GM23338 (cell line): ENCODE data around the gene TNFSF4. TPM values are rescaled to one million over a fixed set of nuclear protein-coding genes. Genes with fewer than 3 reads are reported as not detected.

Experiments
- ATAC-seq: fragments of 200-7000 bp; cut with Tn5 transposase; 3 replicates; pipeline ENCODE4 v1.9.1; 2020
- DNase-seq: peaks from one replicate; pipeline ENCODE4 v3.0.0-alpha.2; 2015; ENCODE audit warnings: low spot score
- H2AFZ ChIP-seq: fragments of 200-600 bp; sonication (generic); 2 replicates; pipeline ENCODE4 v1.8.0; 2016; ENCODE audit warnings: antibody characterized with exemption, mild to moderate bottlenecking, moderate library complexity
- H3F3A ChIP-seq: fragments of 200-600 bp; sonication (generic); replicated peaks from 2 replicates; pipeline ENCODE4 v1.8.0; 2017; ENCODE audit warnings: antibody characterized with exemption, mixed run types, low read depth
- H3K27ac ChIP-seq: fragments of 200-600 bp; sonication (generic); 2 replicates; pipeline ENCODE4 v1.6.1; 2016; ENCODE audit warnings: low read depth
- H3K27me3 ChIP-seq: fragments of 200-600 bp; sonication (generic); 2 replicates; pipeline ENCODE4 v1.8.0; 2016; ENCODE audit warnings: mild to moderate bottlenecking, mixed run types, moderate library complexity; ENCODE audit not compliant: insufficient read depth
- H3K36me3 ChIP-seq: fragments of 200-600 bp; sonication (generic); 2 replicates; pipeline ENCODE4 v1.8.0; 2016; ENCODE audit warnings: mild to moderate bottlenecking; ENCODE audit not compliant: insufficient read depth
- H3K4me1 ChIP-seq: fragments of 200-600 bp; sonication (generic); 2 replicates; pipeline ENCODE4 v1.8.0; 2016; ENCODE audit warnings: mild to moderate bottlenecking, moderate library complexity; ENCODE audit not compliant: insufficient read depth
- H3K4me2 ChIP-seq: fragments of 200-600 bp; sonication (generic); 2 replicates; pipeline ENCODE4 v1.7.1; 2017; ENCODE audit warnings: mixed run types
- H3K4me3 ChIP-seq: fragments of 200-600 bp; sonication (generic); 2 replicates; pipeline ENCODE4 v1.6.1; 2016; ENCODE audit warnings: mixed run types
- H3K79me2 ChIP-seq: fragments of 200-600 bp; sonication (generic); replicated peaks from 2 replicates; pipeline ENCODE4 v1.8.0; 2017; ENCODE audit warnings: mild to moderate bottlenecking; ENCODE audit not compliant: insufficient read depth
- H3K9me2 ChIP-seq: fragments of 200-600 bp; sonication (generic); 2 replicates; pipeline ENCODE4 v1.8.0; 2017; ENCODE audit not compliant: insufficient read depth
- H4K20me1 ChIP-seq: fragments of 200-600 bp; sonication (generic); replicated peaks from 2 replicates; pipeline ENCODE4 v1.8.0; 2017; ENCODE audit warnings: mild to moderate bottlenecking; ENCODE audit not compliant: insufficient read depth
- H3K27ac Mint-ChIP-seq: 2 replicates; pipeline ENCODE4 v1.8.0; 2020; ENCODE audit warnings: inconsistent platforms, mild to moderate bottlenecking, moderate library complexity, mixed read lengths
- H3K27me3 Mint-ChIP-seq: 3 replicates; pipeline ENCODE4 v1.8.0; 2022; ENCODE audit warnings: low read depth, mild to moderate bottlenecking, moderate library complexity, mixed read lengths, inconsistent platforms; ENCODE audit not compliant: insufficient read depth, poor library complexity
- H3K36me3 Mint-ChIP-seq: 3 replicates; pipeline ENCODE4 v1.8.0; 2021; ENCODE audit warnings: low read depth, mild to moderate bottlenecking, inconsistent platforms, moderate library complexity, mixed read lengths
- H3K4me1 Mint-ChIP-seq: 3 replicates; pipeline ENCODE4 v1.8.0; 2020; ENCODE audit warnings: mild to moderate bottlenecking, inconsistent platforms, mixed read lengths
- H3K4me3 Mint-ChIP-seq: 3 replicates; pipeline ENCODE4 v1.8.0; 2021; ENCODE audit warnings: moderate library complexity, mild to moderate bottlenecking, inconsistent platforms, mixed read lengths
- H3K9me3 Mint-ChIP-seq: 3 replicates; pipeline ENCODE4 v1.8.0; 2020; ENCODE audit warnings: moderate library complexity, mild to moderate bottlenecking, inconsistent platforms, mixed read lengths
- CREB1 ChIP-seq: fragments of 250-450 bp; sonication (Bioruptor Pico); IDR thresholded peaks from 2 replicates; pipeline ENCODE4 v1.5.0; 2020; ENCODE audit warnings: low read depth, mild to moderate bottlenecking, moderate library complexity
- EZH2 ChIP-seq: fragments of 200-600 bp; sonication (generic); IDR thresholded peaks from one replicate; pipeline ENCODE4 v1.8.0; 2017; ENCODE audit warnings: antibody characterized with exemption, mild to moderate bottlenecking, low read depth; ENCODE audit not compliant: unreplicated experiment
- JUNB ChIP-seq: IDR thresholded peaks from one replicate; pipeline ENCODE4 v1.6.1; 2016; ENCODE audit warnings: antibody characterized with exemption; ENCODE audit not compliant: unreplicated experiment
- NANOG ChIP-seq: IDR thresholded peaks from 2 replicates; pipeline ENCODE4 v1.6.1; 2016; ENCODE audit warnings: antibody characterized with exemption, borderline replicate concordance
- POLR2AphosphoS5 ChIP-seq: IDR thresholded peaks from 2 replicates; pipeline ENCODE4 v1.6.1; 2016; ENCODE audit warnings: antibody characterized with exemption, low read depth
- STAT1 ChIP-seq: IDR thresholded peaks from one replicate; pipeline ENCODE4 v1.6.1; 2016; ENCODE audit warnings: antibody characterized with exemption; ENCODE audit not compliant: unreplicated experiment
- ZNF114 ChIP-seq: fragments of 250-450 bp; sonication (Bioruptor Pico); IDR thresholded peaks from 2 replicates; pipeline ENCODE4 v1.5.0; 2020; ENCODE audit warnings: mild to moderate bottlenecking, moderate library complexity
- ZNF331 ChIP-seq: fragments of 250-450 bp; sonication (Bioruptor Pico); IDR thresholded peaks from 2 replicates; pipeline ENCODE4 v1.5.0; 2020; ENCODE audit warnings: low read depth, mild to moderate bottlenecking, moderate library complexity
- polyA plus RNA-seq: library from polyadenylated mRNA; unstranded; fragments of >200 nt; fragmentation: Nextera tagmentation; extraction: Ambion mirVana; gene quantifications from 2 replicates; pipeline ENCODE4 v1.2.1, GENCODE V29; 2016
- total RNA-seq: library from RNA; depleted of rRNA; stranded (reverse); fragments of >200 nt; shearing (Covaris generic); gene quantifications from 2 replicates; pipeline ENCODE4 v1.2.3, GENCODE V29; 2014
- TF ChIP-seq, protein P1 (sequence below): IDR thresholded peaks from one replicate; pipeline ENCODE4 v1.6.1; 2018; ENCODE audit warnings: antibody characterized with exemption; ENCODE audit not compliant: unreplicated experiment
- TF ChIP-seq, protein P2 (sequence below): IDR thresholded peaks from 2 replicates; pipeline ENCODE4 v1.6.1; 2016; ENCODE audit warnings: antibody characterized with exemption
- TF ChIP-seq, protein P3 (sequence below), 2 experiments: fragments of 200-600 bp in 1 of 2; sonication (generic) in 1 of 2; conservative IDR thresholded peaks; 2 replicates each; pipeline versions ENCODE4 v1.5.1 to v1.6.1; 2016 to 2017; ENCODE audit warnings: antibody characterized with exemption in 2 of 2, low read depth in 2 of 2, mild to moderate bottlenecking in 2 of 2, moderate library complexity in 1 of 2

The TNFSF4 gene
- total and polyA plus RNA-seq, 2 experiments from 2014 or later, result 0.55 to 1.5 TPM

- Mint-ChIP-seq H3K9me3 (peaks cover 5% of the 10 kb centered on the region; the same call in 2 of the 3 replicates), H3K4me1 (no peaks in the 10 kb centered on the region), H3K27me3 (no peaks in the 10 kb centered on the region), H3K27ac (no peak overlapping the region), H3K36me3 (no peaks in the 10 kb centered on the region), H3K4me3 (no peak overlapping the region)
- no peaks in the 10 kb centered on the region for H3K36me3 ChIP-seq
- no peak overlapping the region for H3K4me3 ChIP-seq
- H4K20me1 ChIP-seq, result no peaks in the 10 kb centered on the region; the same call in 1 of the 2 replicates
- no peak for ATAC-seq
- no peak overlapping the region for H3K4me2 ChIP-seq
- no peaks in the 10 kb centered on the region for H3F3A ChIP-seq
- TF ChIP-seq CREB1, result no peak
- no peak for TF ChIP-seq JUNB
- TF ChIP-seq, protein P1, sequence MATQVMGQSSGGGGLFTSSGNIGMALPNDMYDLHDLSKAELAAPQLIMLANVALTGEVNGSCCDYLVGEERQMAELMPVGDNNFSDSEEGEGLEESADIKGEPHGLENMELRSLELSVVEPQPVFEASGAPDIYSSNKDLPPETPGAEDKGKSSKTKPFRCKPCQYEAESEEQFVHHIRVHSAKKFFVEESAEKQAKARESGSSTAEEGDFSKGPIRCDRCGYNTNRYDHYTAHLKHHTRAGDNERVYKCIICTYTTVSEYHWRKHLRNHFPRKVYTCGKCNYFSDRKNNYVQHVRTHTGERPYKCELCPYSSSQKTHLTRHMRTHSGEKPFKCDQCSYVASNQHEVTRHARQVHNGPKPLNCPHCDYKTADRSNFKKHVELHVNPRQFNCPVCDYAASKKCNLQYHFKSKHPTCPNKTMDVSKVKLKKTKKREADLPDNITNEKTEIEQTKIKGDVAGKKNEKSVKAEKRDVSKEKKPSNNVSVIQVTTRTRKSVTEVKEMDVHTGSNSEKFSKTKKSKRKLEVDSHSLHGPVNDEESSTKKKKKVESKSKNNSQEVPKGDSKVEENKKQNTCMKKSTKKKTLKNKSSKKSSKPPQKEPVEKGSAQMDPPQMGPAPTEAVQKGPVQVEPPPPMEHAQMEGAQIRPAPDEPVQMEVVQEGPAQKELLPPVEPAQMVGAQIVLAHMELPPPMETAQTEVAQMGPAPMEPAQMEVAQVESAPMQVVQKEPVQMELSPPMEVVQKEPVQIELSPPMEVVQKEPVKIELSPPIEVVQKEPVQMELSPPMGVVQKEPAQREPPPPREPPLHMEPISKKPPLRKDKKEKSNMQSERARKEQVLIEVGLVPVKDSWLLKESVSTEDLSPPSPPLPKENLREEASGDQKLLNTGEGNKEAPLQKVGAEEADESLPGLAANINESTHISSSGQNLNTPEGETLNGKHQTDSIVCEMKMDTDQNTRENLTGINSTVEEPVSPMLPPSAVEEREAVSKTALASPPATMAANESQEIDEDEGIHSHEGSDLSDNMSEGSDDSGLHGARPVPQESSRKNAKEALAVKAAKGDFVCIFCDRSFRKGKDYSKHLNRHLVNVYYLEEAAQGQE, result no peak
- TF ChIP-seq STAT1, result no peak
- no peak for TF ChIP-seq POLR2AphosphoS5
- no peak for TF ChIP-seq ZNF331 (CRISPR knock-in tag)
- no peak for TF ChIP-seq EZH2
- TF ChIP-seq, protein P2, sequence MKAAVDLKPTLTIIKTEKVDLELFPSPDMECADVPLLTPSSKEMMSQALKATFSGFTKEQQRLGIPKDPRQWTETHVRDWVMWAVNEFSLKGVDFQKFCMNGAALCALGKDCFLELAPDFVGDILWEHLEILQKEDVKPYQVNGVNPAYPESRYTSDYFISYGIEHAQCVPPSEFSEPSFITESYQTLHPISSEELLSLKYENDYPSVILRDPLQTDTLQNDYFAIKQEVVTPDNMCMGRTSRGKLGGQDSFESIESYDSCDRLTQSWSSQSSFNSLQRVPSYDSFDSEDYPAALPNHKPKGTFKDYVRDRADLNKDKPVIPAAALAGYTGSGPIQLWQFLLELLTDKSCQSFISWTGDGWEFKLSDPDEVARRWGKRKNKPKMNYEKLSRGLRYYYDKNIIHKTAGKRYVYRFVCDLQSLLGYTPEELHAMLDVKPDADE, result no peak
- no peak for TF ChIP-seq ZNF114 (CRISPR knock-in tag)
- no peaks in the 10 kb centered on the region for H3K9me2 ChIP-seq
- H3K27me3 ChIP-seq, result no peaks in the 10 kb centered on the region
- no peak overlapping the region for H3K27ac ChIP-seq
- H3K79me2 ChIP-seq, result no peaks in the 10 kb centered on the region
- H3K4me1 ChIP-seq, result no peaks in the 10 kb centered on the region
- no peak overlapping the region for H2AFZ ChIP-seq
- DNase-seq, result no peak
These were observed 41.3 kb upstream of the TNFSF4 start for GRCh38 chr1:173248247-173248940.

GRCh38 chr1:173245892-173246291, 38.8 kb upstream of the TNFSF4 start:
- H2AFZ ChIP-seq, result no peak overlapping the region
- TF ChIP-seq CREB1, result no peak
- TF ChIP-seq ZNF331 (CRISPR knock-in tag), result no peak
- TF ChIP-seq NANOG, result no peak
- no peak for TF ChIP-seq ZNF114 (CRISPR knock-in tag)
- no peak for TF ChIP-seq JUNB
- TF ChIP-seq, protein P2, result no peak
- TF ChIP-seq, protein P1, result no peak
- TF ChIP-seq, protein P3, sequence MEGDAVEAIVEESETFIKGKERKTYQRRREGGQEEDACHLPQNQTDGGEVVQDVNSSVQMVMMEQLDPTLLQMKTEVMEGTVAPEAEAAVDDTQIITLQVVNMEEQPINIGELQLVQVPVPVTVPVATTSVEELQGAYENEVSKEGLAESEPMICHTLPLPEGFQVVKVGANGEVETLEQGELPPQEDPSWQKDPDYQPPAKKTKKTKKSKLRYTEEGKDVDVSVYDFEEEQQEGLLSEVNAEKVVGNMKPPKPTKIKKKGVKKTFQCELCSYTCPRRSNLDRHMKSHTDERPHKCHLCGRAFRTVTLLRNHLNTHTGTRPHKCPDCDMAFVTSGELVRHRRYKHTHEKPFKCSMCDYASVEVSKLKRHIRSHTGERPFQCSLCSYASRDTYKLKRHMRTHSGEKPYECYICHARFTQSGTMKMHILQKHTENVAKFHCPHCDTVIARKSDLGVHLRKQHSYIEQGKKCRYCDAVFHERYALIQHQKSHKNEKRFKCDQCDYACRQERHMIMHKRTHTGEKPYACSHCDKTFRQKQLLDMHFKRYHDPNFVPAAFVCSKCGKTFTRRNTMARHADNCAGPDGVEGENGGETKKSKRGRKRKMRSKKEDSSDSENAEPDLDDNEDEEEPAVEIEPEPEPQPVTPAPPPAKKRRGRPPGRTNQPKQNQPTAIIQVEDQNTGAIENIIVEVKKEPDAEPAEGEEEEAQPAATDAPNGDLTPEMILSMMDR (conservative IDR thresholded peaks at IDR 0.05; ENCODE audit: low read depth in 2 of 2), result no peak

More at GRCh38 chr1:173245892-173246291, 38.8 kb upstream of the TNFSF4 start:
- Histone ChIP-seq H3K9me2 (no peaks in the 10 kb centered on the region), H3K27me3 (no peaks in the 10 kb centered on the region), H3F3A (no peaks in the 10 kb centered on the region), H3K4me1 (no peaks in the 10 kb centered on the region), H4K20me1 (no peaks in the 10 kb centered on the region; the same call in 1 of the 2 replicates), H3K4me3 (no peak overlapping the region), H3K4me2 (no peak overlapping the region), H3K27ac (no peak overlapping the region), H3K36me3 (no peaks in the 10 kb centered on the region), H3K79me2 (no peaks in the 10 kb centered on the region)
- Mint-ChIP-seq H3K9me3 (peaks cover 19% of the 10 kb centered on the region; the same call in 2 of the 3 replicates), H3K4me3 (no peak overlapping the region), H3K4me1 (no peaks in the 10 kb centered on the region), H3K36me3 (no peaks in the 10 kb centered on the region), H3K27me3 (no peaks in the 10 kb centered on the region), H3K27ac (no peak overlapping the region)
- DNase-seq, result no peak
- no peak for ATAC-seq
